ENCODE results near the gene LINGO3. TPM values are rescaled to one million over a fixed set of nuclear protein-coding genes. Genes with fewer than 3 reads are reported as not detected.

LINGO3 gene
- total RNA-seq, 1 experiment from 2014 or later = 2.0 TPM

DNA sequence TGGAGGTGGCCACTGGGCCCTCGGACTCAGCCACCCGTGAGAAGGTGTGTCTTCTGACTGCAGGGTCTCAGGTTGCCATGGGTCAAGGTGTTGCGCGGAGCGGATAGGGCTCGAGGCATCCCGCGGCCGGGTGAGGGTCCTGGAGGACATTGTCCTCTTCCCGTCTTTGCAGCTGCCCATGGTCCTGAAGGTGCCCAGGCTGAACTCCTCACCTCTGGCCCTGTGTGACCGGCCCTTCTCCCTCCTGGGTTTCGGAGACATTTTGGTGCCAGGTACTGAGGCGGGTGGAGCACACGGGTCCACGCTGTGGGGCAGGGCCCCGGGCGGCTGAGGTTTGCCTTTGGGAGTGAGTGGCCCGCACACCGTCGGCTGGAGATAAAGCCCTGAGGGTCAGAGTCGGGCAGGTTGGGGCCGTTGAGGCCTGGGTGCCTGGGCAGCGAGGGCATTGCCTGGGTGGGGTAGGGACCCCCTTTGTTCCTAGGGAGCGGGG is 36.5 kb upstream of the LINGO3 start:
- ATAC-seq = no peak
- H3K36me3 Mint-ChIP-seq = no peaks in the 10 kb centered on the region
- TF ChIP-seq ZNF416 (CRISPR knock-in tag; IDR thresholded peaks at IDR 0.05) (no peak), SP1 (CRISPR knock-in tag; conservative IDR thresholded peaks at IDR 0.05) (no peak), ZNF281 (CRISPR knock-in tag; IDR thresholded peaks at IDR 0.05) (no peak), ZNF425 (CRISPR knock-in tag; conservative IDR thresholded peaks at IDR 0.05) (no peak), SMAD3 (CRISPR knock-in tag; IDR thresholded peaks at IDR 0.05; ENCODE audit: borderline replicate concordance) (no peak), EMX1 (CRISPR knock-in tag; IDR thresholded peaks at IDR 0.05) (no peak), MLX (CRISPR knock-in tag; IDR thresholded peaks at IDR 0.05) (no peak), ELF4 (CRISPR knock-in tag; IDR thresholded peaks at IDR 0.05; ENCODE audit: low read depth) (no peak), FOXK1 (CRISPR knock-in tag; IDR thresholded peaks at IDR 0.05) (no peak)
- TF ChIP-seq, protein P1, sequence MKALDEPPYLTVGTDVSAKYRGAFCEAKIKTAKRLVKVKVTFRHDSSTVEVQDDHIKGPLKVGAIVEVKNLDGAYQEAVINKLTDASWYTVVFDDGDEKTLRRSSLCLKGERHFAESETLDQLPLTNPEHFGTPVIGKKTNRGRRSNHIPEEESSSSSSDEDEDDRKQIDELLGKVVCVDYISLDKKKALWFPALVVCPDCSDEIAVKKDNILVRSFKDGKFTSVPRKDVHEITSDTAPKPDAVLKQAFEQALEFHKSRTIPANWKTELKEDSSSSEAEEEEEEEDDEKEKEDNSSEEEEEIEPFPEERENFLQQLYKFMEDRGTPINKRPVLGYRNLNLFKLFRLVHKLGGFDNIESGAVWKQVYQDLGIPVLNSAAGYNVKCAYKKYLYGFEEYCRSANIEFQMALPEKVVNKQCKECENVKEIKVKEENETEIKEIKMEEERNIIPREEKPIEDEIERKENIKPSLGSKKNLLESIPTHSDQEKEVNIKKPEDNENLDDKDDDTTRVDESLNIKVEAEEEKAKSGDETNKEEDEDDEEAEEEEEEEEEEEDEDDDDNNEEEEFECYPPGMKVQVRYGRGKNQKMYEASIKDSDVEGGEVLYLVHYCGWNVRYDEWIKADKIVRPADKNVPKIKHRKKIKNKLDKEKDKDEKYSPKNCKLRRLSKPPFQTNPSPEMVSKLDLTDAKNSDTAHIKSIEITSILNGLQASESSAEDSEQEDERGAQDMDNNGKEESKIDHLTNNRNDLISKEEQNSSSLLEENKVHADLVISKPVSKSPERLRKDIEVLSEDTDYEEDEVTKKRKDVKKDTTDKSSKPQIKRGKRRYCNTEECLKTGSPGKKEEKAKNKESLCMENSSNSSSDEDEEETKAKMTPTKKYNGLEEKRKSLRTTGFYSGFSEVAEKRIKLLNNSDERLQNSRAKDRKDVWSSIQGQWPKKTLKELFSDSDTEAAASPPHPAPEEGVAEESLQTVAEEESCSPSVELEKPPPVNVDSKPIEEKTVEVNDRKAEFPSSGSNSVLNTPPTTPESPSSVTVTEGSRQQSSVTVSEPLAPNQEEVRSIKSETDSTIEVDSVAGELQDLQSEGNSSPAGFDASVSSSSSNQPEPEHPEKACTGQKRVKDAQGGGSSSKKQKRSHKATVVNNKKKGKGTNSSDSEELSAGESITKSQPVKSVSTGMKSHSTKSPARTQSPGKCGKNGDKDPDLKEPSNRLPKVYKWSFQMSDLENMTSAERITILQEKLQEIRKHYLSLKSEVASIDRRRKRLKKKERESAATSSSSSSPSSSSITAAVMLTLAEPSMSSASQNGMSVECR (CRISPR knock-in tag; IDR thresholded peaks at IDR 0.05; ENCODE audit: borderline replicate concordance) = no peak
- TF ChIP-seq, protein P2, sequence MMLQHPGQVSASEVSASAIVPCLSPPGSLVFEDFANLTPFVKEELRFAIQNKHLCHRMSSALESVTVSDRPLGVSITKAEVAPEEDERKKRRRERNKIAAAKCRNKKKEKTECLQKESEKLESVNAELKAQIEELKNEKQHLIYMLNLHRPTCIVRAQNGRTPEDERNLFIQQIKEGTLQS (CRISPR knock-in tag; conservative IDR thresholded peaks at IDR 0.05) = no peak
- TF ChIP-seq, protein P3, sequence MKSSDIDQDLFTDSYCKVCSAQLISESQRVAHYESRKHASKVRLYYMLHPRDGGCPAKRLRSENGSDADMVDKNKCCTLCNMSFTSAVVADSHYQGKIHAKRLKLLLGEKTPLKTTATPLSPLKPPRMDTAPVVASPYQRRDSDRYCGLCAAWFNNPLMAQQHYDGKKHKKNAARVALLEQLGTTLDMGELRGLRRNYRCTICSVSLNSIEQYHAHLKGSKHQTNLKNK (CRISPR knock-in tag; IDR thresholded peaks at IDR 0.05) = no peak
- TF ChIP-seq, protein P4, sequence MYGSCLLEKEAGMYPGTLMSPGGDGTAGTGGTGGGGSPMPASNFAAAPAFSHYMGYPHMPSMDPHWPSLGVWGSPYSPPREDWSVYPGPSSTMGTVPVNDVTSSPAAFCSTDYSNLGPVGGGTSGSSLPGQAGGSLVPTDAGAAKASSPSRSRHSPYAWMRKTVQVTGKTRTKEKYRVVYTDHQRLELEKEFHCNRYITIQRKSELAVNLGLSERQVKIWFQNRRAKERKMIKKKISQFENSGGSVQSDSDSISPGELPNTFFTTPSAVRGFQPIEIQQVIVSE (CRISPR knock-in tag; IDR thresholded peaks at IDR 0.05; ENCODE audit: borderline replicate concordance) = no peak
- H3K4me3 Mint-ChIP-seq = no peak overlapping the region
- DNase-seq (ENCODE audit: low spot score) = no peak
- H3K27ac Mint-ChIP-seq = no peak overlapping the region
- CTCF ChIA-PET = interaction anchor here (1.3 kb wide), 1 partner anchor 11 kb away, joined by 3 read pairs; no protein-coding TSS in a partner anchor
- no peaks in the 10 kb centered on the region for H3K9me3 Mint-ChIP-seq
- H3K27me3 Mint-ChIP-seq (ENCODE audit: low read depth) = no peaks in the 10 kb centered on the region
- POLR2A ChIA-PET = no interaction called here
- H3K4me1 Mint-ChIP-seq = no peaks in the 10 kb centered on the region
